ENCODE data around the gene PDS5B.
"Not testable (repeated sequence)": the region's sequence is repeated elsewhere in the genome, so short reads cannot be mapped to it uniquely, and the experiment has no call there.

The PDS5B gene

DNA sequence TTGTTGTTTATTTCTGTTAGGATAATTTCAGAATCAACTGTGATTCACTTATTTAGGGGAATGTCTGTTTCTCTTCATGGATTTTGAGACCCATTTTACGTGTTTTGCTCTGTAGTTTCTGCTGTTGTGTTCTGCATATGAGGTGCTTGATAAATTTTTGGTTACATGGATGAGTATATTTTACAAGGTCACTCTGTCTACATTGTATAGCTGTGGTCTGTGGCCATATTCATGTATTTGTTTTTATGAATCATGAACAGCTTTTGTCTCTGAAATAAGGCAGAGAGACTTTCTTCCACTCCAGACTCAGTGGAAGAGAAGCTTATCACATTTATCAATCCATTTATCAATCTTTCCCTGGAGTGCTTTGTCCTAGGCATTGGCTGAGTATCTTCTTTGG is 56.6 kb downstream of the PDS5B start:
- in situ Hi-C loops (cut with MboI; ENCODE audit: low sequenced_read_pairs) = no loop called here

DNA sequence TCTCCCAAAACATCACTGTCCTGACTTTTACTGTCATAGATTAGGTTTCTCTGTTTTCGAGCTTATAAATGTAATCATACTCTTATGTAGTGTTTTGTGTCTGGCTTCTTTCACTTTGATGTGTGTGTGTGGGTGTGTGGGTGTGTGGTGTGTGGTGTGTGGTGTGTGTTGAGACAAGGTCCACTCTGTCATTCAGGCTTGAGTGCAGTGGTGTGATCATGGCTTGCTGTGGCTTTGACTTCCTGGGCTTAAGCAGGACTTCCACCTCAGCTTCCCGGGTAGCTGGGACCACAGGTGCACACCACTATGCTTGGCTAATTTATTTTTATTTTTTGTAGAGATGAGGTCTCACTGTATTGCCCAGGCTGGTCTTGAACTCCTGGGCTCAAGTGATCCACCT is 59.6 kb downstream of the PDS5B start:
- in situ Hi-C loops (cut with MboI; ENCODE audit: low sequenced_read_pairs) = no loop called here

DNA sequence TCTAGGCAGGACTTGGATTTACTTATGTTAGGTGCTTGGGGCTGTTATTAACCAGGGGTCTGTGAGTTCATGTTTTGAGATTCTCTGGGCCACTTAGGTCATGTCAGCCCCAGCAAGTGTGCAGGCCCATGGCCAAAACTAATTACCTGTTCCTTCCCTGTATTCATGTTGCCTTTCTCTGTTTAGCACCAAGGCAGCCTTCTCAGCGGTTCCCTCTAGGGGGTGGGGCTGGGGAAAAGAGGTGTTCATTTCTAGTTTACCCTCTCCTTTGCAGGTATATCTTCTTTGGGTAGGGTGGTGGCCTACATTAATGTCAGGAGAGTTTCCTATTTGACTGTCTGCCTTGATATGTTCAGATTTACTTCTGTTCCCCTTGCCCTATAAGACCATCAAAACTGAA is 61.7 kb downstream of the PDS5B start:
- in situ Hi-C loops (cut with MboI; ENCODE audit: low sequenced_read_pairs) = no loop called here

DNA sequence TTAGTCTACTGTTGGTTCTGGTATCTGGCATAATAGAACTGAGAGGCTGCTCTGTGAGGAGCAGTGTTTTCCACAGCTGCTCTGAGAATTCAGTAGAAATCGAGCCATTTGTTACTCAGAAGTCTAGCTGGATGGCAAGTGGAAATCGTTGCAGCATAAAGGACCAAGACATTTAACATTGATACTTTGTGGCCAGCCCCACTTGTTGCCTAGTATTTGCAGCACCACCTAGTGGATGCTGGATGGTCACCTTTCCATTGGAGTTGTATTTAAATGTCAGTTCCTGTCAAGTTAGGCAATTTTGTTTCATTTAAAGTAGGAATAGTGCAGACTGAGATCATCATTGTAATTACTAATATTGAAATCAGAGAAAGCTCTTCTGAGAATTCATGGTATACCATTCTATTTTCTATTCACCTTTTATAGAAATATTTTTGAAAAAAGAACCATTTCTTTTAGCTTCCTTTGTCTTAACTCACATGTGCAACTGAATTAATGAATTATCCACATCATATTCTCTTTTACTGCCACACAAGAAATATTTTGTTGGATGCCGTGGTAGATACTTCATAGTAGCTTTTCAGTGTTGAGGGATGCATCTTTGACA is 64.6 kb downstream of the PDS5B start:
- in situ Hi-C loops (cut with MboI; ENCODE audit: low sequenced_read_pairs) = no loop called here

DNA sequence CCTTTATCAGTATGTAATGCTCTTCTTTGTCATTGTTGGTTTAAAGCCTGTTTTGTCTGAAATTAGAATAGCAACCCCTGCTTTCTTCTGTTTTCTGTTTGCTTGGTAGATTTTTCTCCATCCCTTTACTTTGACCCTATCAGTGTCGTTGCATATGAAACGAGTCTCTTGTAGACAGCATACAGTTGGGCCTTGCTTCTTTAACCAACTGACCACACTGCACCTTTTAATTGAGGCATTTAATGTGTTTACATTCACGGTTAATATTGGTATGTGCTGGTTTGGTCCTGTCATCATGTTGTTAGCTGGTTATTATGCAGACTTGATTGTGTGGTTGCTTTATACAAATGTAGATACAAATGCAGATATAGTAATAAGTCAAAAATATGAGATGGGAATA is 71.1 kb downstream of the PDS5B start:
- in situ Hi-C loops (cut with MboI; ENCODE audit: low sequenced_read_pairs) = no loop called here

DNA sequence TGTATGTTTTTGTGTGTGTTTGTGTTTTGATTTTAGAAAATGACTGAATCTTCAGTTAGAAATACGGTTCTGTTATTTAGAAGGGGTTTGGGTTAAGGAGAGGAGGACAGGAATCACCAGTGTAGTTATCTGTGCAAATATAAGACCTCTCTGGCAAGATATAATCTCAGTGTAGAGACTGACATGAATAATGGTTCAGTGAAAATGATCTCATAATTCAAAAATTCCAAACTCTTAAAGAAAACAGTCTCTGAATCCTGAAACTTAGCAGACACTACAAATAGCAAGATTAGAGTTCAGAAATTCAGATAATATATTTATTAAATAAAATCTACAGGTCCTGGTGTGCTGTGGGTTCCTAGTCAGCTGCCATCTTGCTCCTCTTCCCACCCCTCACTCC is 73.5 kb downstream of the PDS5B start:
- in situ Hi-C loops (cut with MboI; ENCODE audit: low sequenced_read_pairs) = no loop called here

DNA sequence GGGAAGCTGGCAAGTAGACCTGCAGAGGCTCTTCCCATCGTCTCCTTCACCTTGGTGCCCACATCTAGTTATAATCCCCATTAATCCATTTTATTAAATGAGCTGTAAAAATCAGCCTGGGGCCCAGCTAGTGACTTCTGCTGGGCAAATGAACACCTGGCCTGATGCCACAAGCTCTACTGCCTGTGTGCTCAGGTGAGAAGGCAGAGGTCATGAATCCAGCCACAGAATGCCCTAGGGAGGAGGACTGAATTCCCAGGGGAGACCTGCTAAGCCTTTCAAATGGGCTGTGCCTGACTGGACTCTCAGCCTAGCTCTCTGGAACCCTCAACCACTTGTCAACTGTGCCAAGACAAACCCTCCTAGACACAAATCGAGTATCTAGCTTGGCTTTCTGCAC is 74.0 kb downstream of the PDS5B start:
- in situ Hi-C loops (cut with MboI; ENCODE audit: low sequenced_read_pairs) = no loop called here

DNA sequence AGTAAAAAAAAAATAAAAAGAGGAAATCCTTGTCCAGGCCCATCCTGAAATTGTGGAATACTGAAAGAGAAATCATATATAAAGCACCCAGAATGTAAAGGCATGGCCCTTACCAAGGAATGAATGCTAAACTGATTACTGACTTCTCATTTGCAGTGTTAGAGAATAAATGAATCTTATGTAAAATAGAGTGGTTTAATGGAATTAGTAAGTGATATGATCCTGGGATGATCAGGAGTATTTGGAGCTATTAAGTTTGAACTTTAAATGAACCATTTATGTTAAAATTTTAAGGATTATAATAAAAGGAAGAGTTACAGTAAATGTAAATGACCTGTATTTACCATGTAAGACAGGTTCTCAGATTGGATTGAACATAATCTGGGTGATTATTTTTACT is 75.4 kb downstream of the PDS5B start:
- in situ Hi-C loops (cut with MboI; ENCODE audit: low sequenced_read_pairs) = no loop called here

DNA sequence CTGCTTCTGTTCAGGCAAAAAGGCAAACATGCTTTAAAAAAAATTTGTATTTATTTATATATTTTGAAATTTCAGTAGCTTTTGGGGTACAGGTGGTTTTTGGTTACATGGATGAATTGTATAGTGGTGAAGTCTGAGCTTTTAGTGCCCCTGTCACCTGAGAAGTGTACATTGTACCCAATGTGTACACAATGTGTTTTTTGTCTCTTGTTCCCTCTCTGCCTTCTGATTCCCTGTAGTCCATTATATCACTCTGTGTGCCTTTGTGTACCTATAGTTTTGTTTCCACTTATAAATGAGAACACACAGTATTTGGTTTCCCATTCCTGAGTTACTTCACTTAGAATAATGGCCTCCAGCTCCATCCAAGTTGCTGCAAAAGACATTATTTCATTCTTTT is 77.4 kb downstream of the PDS5B start:
- in situ Hi-C loops (cut with MboI; ENCODE audit: low sequenced_read_pairs) = no loop called here

DNA sequence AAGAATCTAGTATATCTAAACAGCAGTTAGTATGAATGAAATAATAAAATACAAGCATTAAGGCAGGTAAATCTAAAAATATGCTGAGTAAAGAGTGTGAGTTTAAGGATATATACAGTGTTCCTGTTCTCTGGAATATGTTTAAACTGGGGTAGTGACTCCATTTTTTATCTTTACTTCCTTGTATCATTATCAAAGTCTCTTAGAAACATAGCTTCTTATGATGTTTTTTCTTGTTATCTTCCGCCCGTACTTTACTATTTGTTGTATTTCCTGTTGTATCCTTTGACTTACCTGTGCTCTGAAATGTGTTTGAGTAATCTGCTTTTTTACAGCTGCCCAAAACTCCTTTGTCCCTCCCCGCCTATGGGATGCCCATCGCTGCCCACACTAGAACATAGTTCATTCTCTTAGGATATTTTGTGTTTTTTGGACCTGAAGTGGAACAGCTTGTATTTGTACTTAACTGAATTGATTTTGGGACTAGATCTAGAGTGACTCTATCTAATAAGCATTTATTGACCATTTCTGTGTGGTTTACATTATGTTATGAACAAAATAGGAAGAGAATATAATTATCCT is 80.8 kb downstream of the PDS5B start:
- in situ Hi-C loops (cut with MboI; ENCODE audit: low sequenced_read_pairs) = no loop called here

DNA sequence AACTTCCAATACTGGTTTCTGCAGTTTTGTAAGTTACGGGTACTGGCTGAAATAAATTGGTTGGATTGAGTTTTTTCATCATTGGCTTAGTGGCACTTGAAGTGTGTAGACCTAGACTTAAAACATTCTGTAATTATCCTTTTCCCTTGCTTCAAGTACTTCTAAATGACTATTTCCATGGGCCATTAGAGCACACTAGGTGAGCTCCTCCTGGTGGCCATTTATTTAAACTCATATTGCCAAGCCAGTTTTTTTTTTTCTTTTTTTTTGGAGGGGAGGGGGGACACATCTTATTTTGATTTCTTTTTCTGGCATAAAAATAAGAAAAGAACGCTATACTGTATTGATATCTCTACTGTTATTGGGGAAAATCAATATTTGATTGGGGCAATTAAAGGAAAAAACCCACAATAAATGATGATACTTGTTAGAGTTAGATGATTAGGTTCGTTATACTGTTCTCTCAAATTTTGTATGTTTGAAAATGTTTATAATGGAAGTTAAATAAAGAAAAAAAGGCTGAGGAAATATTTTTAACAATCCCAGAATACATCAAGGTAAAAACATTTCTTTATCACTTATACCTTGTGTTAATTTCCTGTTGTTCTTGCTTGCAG is 82.9 kb downstream of the PDS5B start:
- in situ Hi-C loops (cut with MboI; ENCODE audit: low sequenced_read_pairs) = no loop called here

DNA sequence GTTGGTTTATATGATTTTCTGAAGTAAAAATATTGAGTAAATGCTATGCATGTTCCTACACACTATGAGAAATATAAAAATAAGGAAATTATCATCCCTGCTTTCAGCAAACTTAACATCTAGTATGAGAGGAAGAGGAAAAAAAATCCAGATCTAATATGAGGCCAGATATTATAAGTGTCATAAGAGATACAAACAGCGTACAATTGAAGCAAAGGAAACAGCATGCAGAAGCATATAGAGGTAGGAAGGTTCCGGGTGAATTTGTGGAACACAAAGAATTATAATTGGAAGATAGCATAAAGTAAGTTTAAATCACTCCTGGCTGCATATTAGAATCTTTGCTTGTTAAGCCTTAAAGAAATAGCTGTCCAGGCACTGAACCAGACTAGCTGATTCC is 88.3 kb downstream of the PDS5B start:
- in situ Hi-C loops (cut with MboI; ENCODE audit: low sequenced_read_pairs) = no loop called here

DNA sequence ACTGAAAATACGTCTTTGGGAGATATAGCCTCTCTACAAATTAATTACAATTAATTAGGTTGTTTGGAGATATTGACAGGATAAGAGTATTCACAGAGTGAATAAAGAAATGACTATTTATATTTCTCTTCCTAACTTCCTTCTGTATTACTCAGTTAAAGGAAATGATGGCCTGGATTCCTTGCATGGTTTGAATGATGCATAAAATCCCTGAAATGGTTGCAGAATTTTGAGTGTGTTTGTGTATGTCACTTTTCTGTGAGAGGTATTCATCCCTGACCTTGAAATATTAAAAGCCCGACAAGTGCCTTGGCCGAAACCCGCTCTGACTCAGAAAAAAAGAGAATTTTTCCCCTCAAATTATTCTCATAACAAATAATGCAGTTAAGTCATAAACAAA is 90.0 kb downstream of the PDS5B start:
- in situ Hi-C loops (cut with MboI; ENCODE audit: low sequenced_read_pairs) = no loop called here

DNA sequence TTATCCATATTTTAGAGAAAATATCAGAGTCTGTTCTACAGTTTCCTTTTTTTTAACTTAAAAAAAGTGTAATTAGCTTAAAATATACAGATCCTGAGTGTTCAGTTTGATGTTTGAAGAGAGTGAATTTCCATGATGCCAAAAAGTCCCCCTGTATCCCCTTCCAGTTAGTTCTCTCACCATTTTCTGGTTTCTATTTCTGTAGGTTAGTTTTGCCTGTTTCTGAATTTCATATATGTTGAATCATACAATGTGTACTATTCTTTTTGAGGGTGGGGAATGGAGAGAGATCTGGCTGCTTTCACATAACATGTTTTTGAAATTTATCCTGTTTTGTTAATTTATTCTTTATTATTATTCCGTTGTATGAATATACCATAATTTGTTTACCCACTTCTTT is 95.9 kb downstream of the PDS5B start:
- in situ Hi-C loops (cut with MboI; ENCODE audit: low sequenced_read_pairs) = no loop called here

DNA sequence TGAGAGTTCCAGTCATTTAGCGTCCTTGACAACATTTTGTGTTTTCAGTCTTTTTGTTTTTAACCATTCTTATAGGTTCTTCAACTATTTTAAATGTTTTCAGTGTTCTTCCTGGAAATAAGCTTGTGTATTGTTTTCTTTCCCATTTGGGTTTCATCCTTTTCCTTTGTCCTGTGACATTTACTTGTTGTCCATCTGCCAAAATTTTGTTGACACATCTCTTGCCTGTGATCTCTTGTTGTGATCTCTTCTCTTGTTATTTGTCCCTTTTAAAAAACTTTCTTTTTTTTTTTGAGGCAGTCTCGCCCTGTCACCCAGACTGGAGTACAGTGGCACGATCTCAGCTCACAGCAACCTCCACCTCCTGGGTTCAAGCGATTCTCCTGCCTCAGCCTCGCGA is 96.5 kb downstream of the PDS5B start:
- in situ Hi-C loops (cut with MboI; ENCODE audit: low sequenced_read_pairs) = no loop called here

DNA sequence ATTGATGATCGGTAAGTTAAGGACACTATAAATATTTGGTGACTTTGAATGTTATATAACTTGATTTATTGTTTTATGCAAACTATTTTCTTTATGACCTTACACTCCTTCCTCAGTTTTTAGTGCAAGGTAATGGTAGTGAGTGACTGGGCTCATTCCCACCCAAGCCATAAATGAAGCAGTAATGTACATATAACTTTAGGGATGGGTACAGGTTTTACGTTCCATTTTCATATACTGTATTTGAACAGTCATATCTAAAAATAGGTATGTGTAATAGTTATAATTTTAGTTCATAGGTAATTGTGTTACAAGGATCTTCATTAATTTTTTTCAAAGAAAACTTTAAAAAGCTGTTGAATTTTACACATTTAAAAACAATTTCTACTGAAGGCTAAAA is 101.0 kb downstream of the PDS5B start:
- in situ Hi-C loops (cut with MboI; ENCODE audit: low sequenced_read_pairs) = no loop called here

DNA sequence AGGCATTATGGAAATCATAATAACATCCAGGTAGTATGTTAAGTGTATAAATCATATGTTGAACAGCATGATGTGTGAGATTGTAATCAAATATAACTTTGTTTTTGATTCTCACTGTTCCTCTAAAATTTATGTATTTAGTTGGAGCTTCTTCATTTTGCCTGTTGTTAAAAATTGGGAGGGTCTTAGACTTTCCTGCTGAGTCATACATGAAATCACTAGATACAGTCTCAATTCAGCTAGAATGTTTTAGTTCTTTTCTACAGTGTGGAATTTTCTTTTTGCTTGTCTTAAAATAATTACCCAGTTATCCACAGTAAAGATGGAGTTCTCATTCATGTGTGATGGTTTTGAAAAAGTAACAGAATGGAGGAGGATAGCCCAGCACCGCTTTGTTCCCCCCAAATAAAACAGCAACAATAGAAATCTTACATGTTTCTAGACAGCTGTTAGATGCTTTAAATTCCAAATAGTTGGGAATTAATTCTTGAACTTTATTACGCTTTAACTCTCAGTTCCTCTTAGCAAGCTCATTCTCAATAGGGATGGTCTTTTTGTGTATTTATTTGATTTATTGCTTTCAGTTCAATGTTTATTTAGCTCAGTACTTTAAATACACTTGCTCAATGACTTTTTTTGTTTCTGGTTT is 109.5 kb downstream of the PDS5B start:
- in situ Hi-C loops (cut with MboI; ENCODE audit: low sequenced_read_pairs) = no loop called here

DNA sequence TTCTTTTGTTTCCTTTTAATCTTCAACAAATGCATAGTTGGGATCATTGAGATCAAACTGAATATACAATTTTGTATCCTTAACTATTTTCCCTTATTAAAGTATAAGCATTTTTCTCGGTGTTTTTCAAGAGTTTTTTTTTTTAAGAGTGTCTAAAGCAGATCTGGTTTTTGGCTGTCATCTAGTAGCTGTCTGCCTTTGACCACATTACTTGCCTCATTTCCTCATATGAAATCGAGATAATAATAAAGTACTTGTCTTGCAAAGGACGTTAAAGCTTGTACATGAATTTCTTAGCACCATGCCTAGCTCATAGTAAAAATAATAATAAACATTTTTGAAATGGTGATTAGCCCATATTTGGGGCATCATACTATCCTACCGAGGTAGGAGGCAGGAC is 121.2 kb downstream of the PDS5B start:
- in situ Hi-C loops (cut with MboI; ENCODE audit: low sequenced_read_pairs) = no loop called here

DNA sequence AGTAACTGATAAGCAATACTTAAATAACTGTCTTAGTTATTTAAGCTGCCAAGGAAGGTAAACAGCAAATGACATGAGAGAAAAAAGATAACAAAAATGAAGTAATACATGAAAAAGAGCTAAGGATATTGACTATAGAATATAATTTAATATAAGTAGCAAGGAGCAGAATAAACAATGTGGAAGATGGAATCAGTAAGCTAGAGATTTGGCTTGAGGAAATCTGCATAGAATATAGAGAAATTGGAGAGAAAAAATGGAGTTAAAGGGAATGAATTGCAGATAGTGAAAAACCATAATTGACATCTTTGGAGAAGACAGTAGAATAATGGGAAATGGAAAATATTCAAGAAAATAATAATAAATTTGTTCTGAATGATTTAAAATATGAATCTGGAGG is 127.1 kb downstream of the PDS5B start:
- in situ Hi-C loops (cut with MboI; ENCODE audit: low sequenced_read_pairs) = no loop called here

DNA sequence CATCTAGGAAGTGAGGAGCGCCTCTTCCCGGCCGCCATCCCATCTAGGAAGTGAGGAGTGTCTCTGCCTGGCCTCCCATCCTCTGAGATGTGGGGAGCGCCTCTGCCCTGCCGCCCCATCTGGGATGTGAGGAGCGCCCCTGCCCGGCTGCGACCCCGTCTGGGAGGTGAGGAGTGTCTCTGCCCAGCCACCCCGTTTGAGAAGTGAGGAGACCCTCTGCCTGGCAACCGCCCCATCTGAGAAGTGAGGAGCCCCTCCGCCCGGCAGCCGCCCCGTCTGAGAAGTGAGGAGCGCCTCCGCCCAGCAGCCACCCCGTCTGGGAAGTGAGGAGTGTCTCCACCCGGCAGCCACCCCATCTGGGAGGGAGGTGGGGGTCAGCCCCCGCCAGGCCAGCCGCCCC is 129.9 kb downstream of the PDS5B start:
- in situ Hi-C loops (cut with MboI; ENCODE audit: low sequenced_read_pairs) = not testable (repeated sequence)

DNA sequence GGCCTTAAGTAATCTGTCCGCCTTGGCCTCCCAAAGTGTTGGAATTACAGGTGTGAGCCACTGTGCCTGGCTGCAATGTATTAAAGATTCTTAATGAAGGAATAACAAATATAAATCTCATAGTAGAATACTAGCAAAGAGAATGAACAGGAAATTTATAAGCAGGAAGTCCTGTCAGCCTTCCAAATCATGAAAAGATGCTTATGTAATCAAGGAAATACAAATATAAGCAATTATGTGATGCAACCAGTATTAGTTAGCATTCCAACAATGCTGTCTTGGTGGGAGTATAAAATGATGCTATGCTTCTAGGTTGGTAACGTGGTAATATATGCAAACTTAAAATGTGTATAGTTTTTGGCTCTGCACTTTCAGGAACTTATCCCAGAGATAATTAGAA is 133.8 kb downstream of the PDS5B start:
- in situ Hi-C loops (cut with MboI; ENCODE audit: low sequenced_read_pairs) = no loop called here
